H9 (cell line): Measurements from ENCODE around the gene DCN. TPM values are rescaled to one million over a fixed set of nuclear protein-coding genes. Genes with fewer than 3 reads are reported as not detected.

ENCODE experiments used
- DNase-seq: peaks from one replicate; pipeline ENCODE4 v3.0.0-alpha.2; 2017
- H2AFZ ChIP-seq: one replicate; pipeline ENCODE4 v1.6.1; 2013; ENCODE audit warnings: mild to moderate bottlenecking, low read length, control low read depth, moderate library complexity
- H2AK5ac ChIP-seq: 2 replicates; pipeline ENCODE4 v1.6.1; 2013; ENCODE audit warnings: low read length, control low read depth, mixed read lengths; ENCODE audit not compliant: insufficient read length
- H2BK120ac ChIP-seq: one replicate; pipeline ENCODE4 v1.6.1; 2013; ENCODE audit warnings: low read depth, mild to moderate bottlenecking, low read length, control low read depth, inconsistent platforms; ENCODE audit not compliant: poor library complexity, severe bottlenecking
- H2BK12ac ChIP-seq: 2 replicates; pipeline ENCODE4 v1.6.1; 2013; ENCODE audit warnings: low read length, control low read depth, mixed read lengths, low read depth; ENCODE audit not compliant: insufficient read length
- H2BK15ac ChIP-seq: 2 replicates; pipeline ENCODE4 v1.6.1; 2013; ENCODE audit warnings: low read depth, low read length, control low read depth
- H2BK20ac ChIP-seq: one replicate; pipeline ENCODE4 v1.6.1; 2013; ENCODE audit warnings: low read depth, mild to moderate bottlenecking, low read length, control low read depth, inconsistent platforms; ENCODE audit not compliant: poor library complexity, severe bottlenecking
- H2BK5ac ChIP-seq: 2 replicates; pipeline ENCODE4 v1.6.1; 2013; ENCODE audit warnings: low read length, control low read depth, mixed read lengths; ENCODE audit not compliant: insufficient read length
- H3K14ac ChIP-seq: 2 replicates; pipeline ENCODE4 v1.6.1; 2013; ENCODE audit warnings: low read length, control low read depth; ENCODE audit not compliant: insufficient read depth
- H3K18ac ChIP-seq: 2 replicates; pipeline ENCODE4 v1.6.1; 2013; ENCODE audit warnings: low read depth, mild to moderate bottlenecking, mixed read lengths, low read length, control low read depth; ENCODE audit not compliant: insufficient read length
- H3K23ac ChIP-seq: 2 replicates; pipeline ENCODE4 v1.6.1; 2013; ENCODE audit warnings: low read length, control low read depth, mixed read lengths, low read depth; ENCODE audit not compliant: insufficient read length
- H3K23me2 ChIP-seq: 2 replicates; pipeline ENCODE4 v1.6.1; 2013; ENCODE audit warnings: low read depth, mild to moderate bottlenecking, mixed read lengths, low read length, control low read depth; ENCODE audit not compliant: insufficient read length, poor library complexity, severe bottlenecking
- H3K27ac ChIP-seq: 2 replicates; pipeline ENCODE4 v1.5.1; 2013; ENCODE audit warnings: low read length, control low read depth, mixed read lengths, low read depth; ENCODE audit not compliant: insufficient read length
- H3K27me3 ChIP-seq: 2 replicates; pipeline ENCODE4 v1.6.1; 2013; ENCODE audit warnings: low read length, control low read depth, inconsistent platforms; ENCODE audit not compliant: insufficient read depth
- H3K4ac ChIP-seq: 2 replicates; pipeline ENCODE4 v1.6.1; 2013; ENCODE audit warnings: low read depth, mild to moderate bottlenecking, control low read depth, inconsistent platforms, low read length, moderate library complexity
- H3K4me1 ChIP-seq: 2 replicates; pipeline ENCODE4 v1.6.1; 2013; ENCODE audit warnings: low read length, control low read depth, inconsistent platforms; ENCODE audit not compliant: insufficient read depth
- H3K4me2 ChIP-seq: 2 replicates; pipeline ENCODE4 v1.6.1; 2013; ENCODE audit warnings: low read length, control low read depth, mixed read lengths; ENCODE audit not compliant: insufficient read length, insufficient read depth
- H3K56ac ChIP-seq: 2 replicates; pipeline ENCODE4 v1.6.1; 2013; ENCODE audit warnings: low read depth, mild to moderate bottlenecking, mixed read lengths, low read length, control low read depth; ENCODE audit not compliant: insufficient read length
- H3K79me1 ChIP-seq: 2 replicates; pipeline ENCODE4 v1.6.1; 2013; ENCODE audit warnings: low read depth, mild to moderate bottlenecking, moderate library complexity, low read length, control low read depth, inconsistent platforms; ENCODE audit not compliant: insufficient read depth, poor library complexity, severe bottlenecking
- H3K79me2 ChIP-seq: 2 replicates; pipeline ENCODE4 v1.6.1; 2013; ENCODE audit warnings: low read length, control low read depth, inconsistent platforms; ENCODE audit not compliant: insufficient read depth
- H3K9ac ChIP-seq: 2 replicates; pipeline ENCODE4 v1.6.1; 2013; ENCODE audit warnings: low read length, control low read depth, mixed read lengths; ENCODE audit not compliant: insufficient read length; ENCODE audit errors: extremely low read depth
- H3K9me3 ChIP-seq: one replicate; pipeline ENCODE4 v1.6.1; 2013; ENCODE audit warnings: low read depth, low read length, inconsistent platforms; ENCODE audit not compliant: control insufficient read depth
- H3T11ph ChIP-seq: one replicate; pipeline ENCODE4 v1.6.1; 2013; ENCODE audit warnings: mild to moderate bottlenecking, low read length, control low read depth, inconsistent platforms
- H4K20me1 ChIP-seq: one replicate; pipeline ENCODE4 v1.6.1; 2013; ENCODE audit not compliant: control insufficient read depth, insufficient read length, insufficient read depth
- H4K5ac ChIP-seq: 2 replicates; pipeline ENCODE4 v1.6.1; 2013; ENCODE audit warnings: low read depth, mild to moderate bottlenecking, mixed read lengths, low read length, control low read depth; ENCODE audit not compliant: insufficient read length
- H4K8ac ChIP-seq: replicated peaks from 2 replicates; pipeline ENCODE4 v1.6.1; 2013; ENCODE audit warnings: low read length, control low read depth, mixed read lengths, low read depth; ENCODE audit not compliant: insufficient read length
- H4K91ac ChIP-seq: 2 replicates; pipeline ENCODE4 v1.6.1; 2013; ENCODE audit warnings: low read depth, mild to moderate bottlenecking, moderate library complexity, mixed read lengths, low read length, control low read depth; ENCODE audit not compliant: insufficient read length
- H3K27ac Mint-ChIP-seq, 3 experiments: 2 replicates in 2 of 3; 3 replicates in 1 of 3; pipeline ENCODE4 v1.8.0; 2020 to 2021; ENCODE audit warnings: mixed read lengths in 3 of 3, mild to moderate bottlenecking in 1 of 3, moderate library complexity in 1 of 3
- H3K27me3 Mint-ChIP-seq: 2 replicates; pipeline ENCODE4 v1.8.0; 2021; ENCODE audit warnings: low read depth, mild to moderate bottlenecking, moderate library complexity, mixed read lengths
- H3K36me3 Mint-ChIP-seq, 3 experiments: 2 replicates in 2 of 3; 3 replicates in 1 of 3; pipeline ENCODE4 v1.8.0; 2020 to 2021; ENCODE audit warnings: low read depth in 3 of 3, mixed read lengths in 3 of 3; ENCODE audit not compliant: insufficient read depth in 1 of 3
- H3K4me1 Mint-ChIP-seq, 2 experiments: 2 replicates each; pipeline ENCODE4 v1.8.0; 2020; ENCODE audit warnings: mixed read lengths in 2 of 2
- H3K4me3 Mint-ChIP-seq, 2 experiments: 2 replicates in 1 of 2; 3 replicates in 1 of 2; pipeline ENCODE4 v1.8.0; 2020 to 2021; ENCODE audit warnings: mild to moderate bottlenecking in 2 of 2, mixed read lengths in 2 of 2, moderate library complexity in 1 of 2
- H3K9me3 Mint-ChIP-seq, 2 experiments: 2 replicates in 1 of 2; 3 replicates in 1 of 2; pipeline ENCODE4 v1.8.0; 2020; ENCODE audit warnings: mild to moderate bottlenecking in 2 of 2, mixed read lengths in 2 of 2, moderate library complexity in 1 of 2
- CTCF ChIP-seq: fragments of 200-600 bp; sonication (generic); conservative IDR thresholded peaks from 3 replicates; pipeline ENCODE4 v1.8.0; 2021; ENCODE audit warnings: antibody characterized with exemption, mild to moderate bottlenecking
- WGBS: extraction: QIAGEN DNeasy Blood & Tissue Kit; methylation state at CpG from one replicate; pipeline ENCODE4 v1.1.7; 2013; ENCODE audit warnings: missing lambda C conversion rate, low lambda C conversion rate, mixed read lengths; ENCODE audit not compliant: insufficient read length; ENCODE audit errors: extremely low coverage; 5-methylcytosine and 5-hydroxymethylcytosine counted together
- total RNA-seq: library from RNA; stranded (reverse); gene quantifications from 2 replicates; pipeline ENCODE4 v1.2.1, GENCODE V29; 2021

DCN gene
- total RNA-seq, 1 experiment from 2014 or later, result not detected

DNA sequence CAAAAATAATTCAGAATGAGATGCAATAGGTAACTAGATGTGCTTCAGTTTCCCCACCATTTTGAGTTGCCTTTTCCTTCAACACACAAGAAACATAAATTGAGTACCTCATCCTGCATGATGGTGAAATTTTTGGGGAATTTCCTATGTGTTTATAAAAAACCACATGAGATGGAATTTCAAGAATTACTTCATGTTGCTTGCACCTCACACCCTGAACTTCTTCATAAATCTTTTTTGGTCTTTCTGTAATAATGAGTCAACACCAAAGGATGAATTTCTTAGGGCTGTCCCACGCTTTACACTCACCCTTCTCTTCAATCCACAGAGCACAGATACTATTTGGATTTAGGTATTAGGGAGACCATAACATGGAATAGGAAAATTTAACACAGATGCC lies 48.7 kb downstream of the DCN start:
- no peak for TF ChIP-seq CTCF
- no peaks in the 10 kb centered on the region for H3K23me2 ChIP-seq
- no peak overlapping the region for H2BK15ac ChIP-seq
- no peak overlapping the region for H2BK120ac ChIP-seq
- H3T11ph ChIP-seq, result no peak overlapping the region
- no peak overlapping the region for H4K5ac ChIP-seq
- no CpG with 5 or more reads among the region's 1 CpG for WGBS
- Mint-ChIP-seq H3K4me3 (no peak overlapping the region), H3K36me3 (peaks cover 0 to 3% (median 0%) of the 10 kb centered on the region in 3 experiments; a peak in 2 of 7 replicates), H3K4me1 (no peaks in the 10 kb centered on the region), H3K27me3 (peaks cover 3% of the 10 kb centered on the region; the same call in 1 of the 2 replicates), H3K9me3 (peaks cover 0 to 2% of the 10 kb centered on the region in 2 experiments; a peak in 1 of 5 replicates), H3K27ac (no peak overlapping the region)
- H3K4ac ChIP-seq, result no peak overlapping the region
- DNase-seq, result no peak
- H3K4me1 ChIP-seq, result no peaks in the 10 kb centered on the region
- H3K18ac ChIP-seq, result no peak overlapping the region
- H4K8ac ChIP-seq, result no peak overlapping the region
- no peak overlapping the region for H3K4me2 ChIP-seq
- H2AK5ac ChIP-seq, result no peak overlapping the region
- H4K20me1 ChIP-seq, result no peaks in the 10 kb centered on the region
- no peak overlapping the region for H3K9ac ChIP-seq
- H2AFZ ChIP-seq, result no peak overlapping the region
- H3K23ac ChIP-seq, result no peak overlapping the region
- no peaks in the 10 kb centered on the region for H3K27me3 ChIP-seq
- no peak overlapping the region for H3K27ac ChIP-seq
- no peak overlapping the region for H2BK12ac ChIP-seq
- H4K91ac ChIP-seq, result no peak overlapping the region
- H3K79me2 ChIP-seq, result no peaks in the 10 kb centered on the region
- H3K79me1 ChIP-seq, result no peaks in the 10 kb centered on the region
- H2BK20ac ChIP-seq, result no peak overlapping the region
- H3K56ac ChIP-seq, result no peak overlapping the region
- H3K9me3 ChIP-seq, result no peaks in the 10 kb centered on the region
- H2BK5ac ChIP-seq, result no peak overlapping the region
- H3K14ac ChIP-seq, result no peak overlapping the region
